SHP77 treated with DMSO at 0.1 percent for 48 hours (cell line): Measurements from ENCODE around the gene EDAR.

Experiments used
- DNase-seq: peaks from one replicate; lab custom pipeline; 2025; lab: John Stamatoyannopoulos, UW

The EDAR gene

DNA sequence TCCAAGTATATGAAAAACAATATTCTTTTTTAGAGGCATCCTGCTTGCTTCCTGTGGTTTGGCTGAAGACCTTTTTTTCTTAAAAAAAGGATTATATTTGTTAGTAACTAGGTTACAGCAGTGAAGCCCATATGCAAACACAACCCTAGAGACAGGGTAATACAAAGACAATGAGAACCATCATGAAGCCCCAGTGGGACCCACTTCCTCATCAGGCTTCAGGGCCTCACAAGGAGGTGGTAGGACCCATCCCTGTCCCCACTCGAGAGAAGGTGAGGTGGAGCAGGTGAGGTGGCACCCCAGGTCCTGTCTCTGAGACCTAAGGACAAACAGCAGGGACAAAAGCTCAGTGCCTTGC, 80.3 kb downstream of the EDAR start:
- DNase-seq: no peak

- DNase-seq: no peak
Measured at GRCh38 chr2:108907822-108908712, 81.0 kb downstream of the EDAR start.

DNA sequence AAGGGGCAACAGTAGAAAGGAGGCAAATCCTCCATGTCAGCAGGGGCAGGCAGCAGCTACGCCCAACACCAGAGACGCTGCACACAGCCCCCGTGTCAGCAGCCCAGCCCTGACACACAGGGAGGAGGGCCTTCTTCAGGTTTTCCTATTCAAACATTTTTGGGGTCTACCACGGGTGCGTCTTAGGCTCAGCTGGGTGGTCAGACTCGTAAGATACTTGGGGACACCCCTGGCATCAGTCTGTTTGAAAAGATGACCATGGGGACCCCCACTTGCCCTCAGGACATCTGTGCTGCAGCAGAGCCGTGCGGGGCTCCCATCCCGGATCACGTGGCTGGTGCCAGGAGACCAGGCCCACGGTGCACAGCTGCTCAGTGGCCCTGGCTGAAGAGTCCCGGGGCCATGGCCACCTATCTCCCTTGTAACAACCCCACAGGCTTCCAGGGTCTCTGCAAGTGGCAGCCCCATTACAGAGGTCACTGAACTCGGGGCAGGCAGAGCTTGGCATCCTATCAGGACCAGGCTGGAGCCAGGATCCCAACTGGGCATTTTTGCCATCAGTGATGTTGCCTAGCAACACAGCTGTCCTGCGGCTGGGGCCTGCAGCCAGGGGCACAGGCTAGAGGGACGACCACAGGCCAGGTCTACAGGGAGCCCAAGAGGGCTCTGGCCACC, 82.5 kb downstream of the EDAR start:
- DNase-seq: no peak

GRCh38 chr2:108905906-108906305, 83.1 kb downstream of the EDAR start:
- no peak for DNase-seq

DNA sequence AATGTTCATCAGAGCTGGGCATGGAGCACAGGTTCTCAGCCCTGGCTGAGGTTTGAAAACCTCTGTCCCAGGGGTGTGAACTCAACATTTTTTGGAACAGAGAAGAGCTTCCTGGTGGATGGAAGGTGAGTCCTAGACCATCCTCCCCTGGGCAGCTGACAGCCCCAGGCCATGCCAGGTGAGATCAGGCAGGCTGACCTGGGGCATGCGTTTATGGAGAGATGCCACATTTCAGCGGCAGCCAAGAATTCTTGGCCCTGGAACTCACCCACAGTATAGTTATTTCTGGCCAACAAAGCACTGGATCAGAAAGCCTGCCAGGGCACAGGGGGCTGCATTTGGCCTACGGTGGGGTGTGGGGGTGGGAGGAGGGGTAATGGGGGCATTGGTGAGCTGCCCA, 83.8 kb downstream of the EDAR start:
- no peak for DNase-seq

DNA sequence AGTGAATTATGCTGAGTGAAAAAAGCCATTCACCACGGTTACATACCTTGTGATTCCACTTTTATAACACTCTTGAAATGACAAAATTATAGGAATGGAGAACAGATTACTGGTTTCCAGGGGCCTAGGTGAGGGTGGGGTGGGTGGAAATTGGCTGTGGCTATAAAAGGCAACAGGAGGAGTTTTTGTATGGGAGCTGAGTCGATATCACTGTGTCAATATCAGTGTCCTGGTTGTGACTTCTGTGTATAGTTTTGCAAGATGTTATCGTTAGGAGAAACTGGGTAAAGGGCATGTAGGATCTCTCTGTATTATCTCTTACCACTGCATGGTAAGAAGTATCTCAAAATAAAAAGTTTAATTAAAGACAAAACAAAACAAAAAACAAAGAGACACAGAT, 84.3 kb downstream of the EDAR start:
- no peak for DNase-seq

DNA sequence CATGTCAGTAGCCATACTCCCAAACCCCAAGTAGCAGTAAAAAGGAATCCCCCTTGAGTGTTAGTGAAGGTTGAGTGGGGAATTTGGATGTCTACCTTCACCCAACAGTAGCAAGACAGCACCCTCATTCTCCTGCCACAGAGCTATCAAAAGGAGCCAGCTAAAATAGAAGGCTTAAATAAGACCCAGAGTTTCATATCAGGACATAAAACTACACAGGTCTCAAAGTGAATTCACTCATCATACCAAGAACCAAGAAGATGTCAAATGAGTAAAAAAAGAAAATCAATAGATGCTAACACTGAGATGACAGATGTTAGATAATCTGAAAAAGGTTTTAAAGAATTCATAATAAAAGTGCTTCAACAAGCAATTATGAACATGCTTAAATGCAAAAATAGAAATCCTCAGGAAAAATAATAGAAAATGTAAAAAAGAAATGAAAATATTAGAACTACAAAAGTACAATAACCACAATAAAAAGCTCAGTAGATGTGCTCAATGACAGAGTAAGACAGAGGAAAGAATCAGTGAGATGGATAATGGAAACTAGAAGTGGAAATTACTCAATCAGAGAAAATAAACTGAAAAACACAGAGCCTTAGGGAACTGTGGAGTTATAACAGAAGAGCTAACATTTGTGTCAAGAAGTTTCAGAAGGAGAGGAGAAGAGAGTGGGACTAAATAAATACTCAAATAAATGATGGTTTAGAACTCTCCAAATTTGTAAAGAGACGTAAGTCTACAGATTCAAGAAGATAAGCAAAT, 90.5 kb downstream of the EDAR start:
- no peak for DNase-seq

DNA sequence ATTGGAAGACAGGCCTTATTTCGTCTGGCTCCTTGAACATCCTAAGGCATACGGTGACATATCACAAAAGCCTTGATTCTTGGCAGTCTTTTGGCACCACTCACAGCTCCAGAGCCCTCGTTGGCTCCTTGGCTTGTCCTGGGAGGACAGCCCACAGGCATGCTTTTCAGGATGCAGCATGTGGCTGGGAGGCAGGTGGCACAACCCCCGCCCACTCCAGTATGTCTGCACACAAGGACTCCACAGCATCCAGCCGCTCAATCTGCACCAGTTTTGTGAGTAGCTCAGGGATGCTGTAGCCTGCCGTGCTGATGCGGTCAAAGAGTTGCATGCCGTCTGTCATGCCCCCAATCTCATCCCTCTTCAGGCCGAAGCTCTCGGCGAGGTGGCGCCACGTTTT, 92.3 kb downstream of the EDAR start:
- DNase-seq: no peak

GRCh38 chr2:108895188-108895587, 93.8 kb downstream of the EDAR start:
- DNase-seq: no peak

- no peak for DNase-seq
Measured at GRCh38 chr2:108894766-108895165, 94.3 kb downstream of the EDAR start.

DNA sequence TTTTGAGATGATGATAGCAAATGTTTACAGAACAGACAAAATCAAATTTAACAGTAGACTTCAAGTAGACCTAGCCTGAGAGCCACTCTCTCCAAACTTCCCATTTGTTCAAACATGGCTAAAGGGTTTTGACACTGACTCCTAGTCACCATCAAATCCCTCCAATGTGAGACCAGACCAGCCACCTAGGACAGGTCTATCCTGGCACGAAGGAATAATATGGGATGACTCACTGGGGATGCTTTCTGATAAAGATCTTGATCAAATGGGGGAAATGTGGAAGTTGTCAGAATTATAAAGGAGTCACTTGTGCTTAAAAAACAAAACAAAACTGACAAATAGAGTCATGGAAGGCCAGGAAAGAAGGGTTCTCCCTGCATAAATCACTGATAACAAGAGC, 95.7 kb downstream of the EDAR start:
- DNase-seq: no peak

DNA sequence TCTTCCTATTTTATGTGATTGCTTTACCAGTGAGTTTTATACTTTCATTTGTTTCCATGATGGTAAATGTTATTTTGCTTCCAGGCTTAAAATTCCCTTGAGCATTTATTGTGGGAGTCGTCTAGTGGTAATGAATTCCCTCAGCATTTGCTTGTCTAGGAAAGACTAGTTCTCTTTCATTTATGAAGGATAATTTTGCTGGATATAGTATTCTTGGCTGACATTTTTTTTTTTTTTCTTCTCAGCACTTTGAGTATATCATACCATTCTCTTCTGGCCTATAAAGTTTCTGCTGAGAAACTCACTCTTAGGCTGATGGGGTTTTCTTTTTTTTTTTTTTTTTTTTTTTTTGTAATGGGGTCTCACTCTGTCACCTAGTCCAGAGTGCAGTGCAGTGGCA, 99.1 kb downstream of the EDAR start:
- DNase-seq: no peak

DNA sequence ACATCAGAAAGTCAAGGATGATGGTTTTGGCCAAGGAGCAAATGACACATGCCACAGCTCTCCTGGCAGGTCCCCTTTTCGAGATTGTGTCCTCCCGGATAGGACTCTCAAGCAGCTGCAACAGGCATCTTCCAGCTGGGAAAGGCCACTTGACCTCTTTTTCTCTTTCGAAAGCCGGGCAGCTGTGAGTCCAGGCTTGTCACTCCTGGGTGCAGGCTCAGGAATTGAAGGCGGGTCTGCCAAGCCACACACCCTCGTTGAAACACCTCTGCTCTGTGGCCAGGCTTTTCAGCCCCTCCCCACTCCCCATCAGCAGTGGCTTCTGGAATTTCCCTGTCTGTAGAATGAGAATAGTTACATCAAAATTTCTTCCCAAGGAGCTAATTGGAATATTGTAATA, 104.4 kb downstream of the EDAR start:
- peak; percentile 9 for DNase-seq

- no peak for DNase-seq
Measured at GRCh38 chr2:108878276-108878675, 110.7 kb downstream of the EDAR start.

DNA sequence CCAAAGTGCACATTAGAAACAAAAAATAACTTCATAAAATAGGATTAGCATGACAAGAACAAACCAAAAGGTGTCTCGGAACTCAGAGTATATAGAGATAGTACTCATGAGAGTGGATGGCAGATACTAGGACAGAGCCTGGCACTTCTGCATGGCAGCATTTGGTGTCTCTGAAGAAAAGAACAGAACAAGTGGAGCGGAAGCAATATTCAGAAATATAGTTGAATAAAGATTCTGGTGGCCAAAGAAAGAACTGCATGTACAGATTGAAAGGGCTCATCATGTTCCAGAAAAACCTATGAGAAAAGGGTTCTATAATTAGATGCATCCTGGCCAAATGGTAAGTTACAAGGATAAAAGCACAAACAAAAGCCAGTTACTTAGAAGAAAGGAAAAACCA, 111.5 kb downstream of the EDAR start:
- no peak for DNase-seq

GRCh38 chr2:108870069-108870644, 118.9 kb downstream of the EDAR start:
- no peak for DNase-seq

- no peak for DNase-seq
Measured at GRCh38 chr2:108869542-108869941, 119.5 kb downstream of the EDAR start.

- no peak for DNase-seq
Measured at GRCh38 chr2:108868911-108869310, 120.1 kb downstream of the EDAR start.

DNA sequence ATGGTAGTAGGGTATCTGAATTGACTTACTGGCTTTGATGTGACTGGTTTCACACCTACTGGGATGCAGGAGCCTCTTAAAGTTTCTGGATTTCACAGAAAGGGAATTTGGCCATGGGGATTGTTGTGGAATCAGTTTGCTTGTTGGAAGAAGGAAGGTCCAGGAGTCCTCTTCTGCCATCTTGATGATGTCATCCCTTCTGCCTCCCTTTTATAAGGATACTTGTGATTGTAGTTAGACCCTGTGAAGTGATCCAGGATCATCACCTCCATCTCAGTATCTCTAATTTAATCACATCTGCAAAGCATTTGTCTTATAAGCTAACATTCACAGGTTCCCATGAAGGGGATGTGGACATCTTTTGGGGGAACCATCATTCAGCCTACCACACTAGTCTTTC, 123.0 kb downstream of the EDAR start:
- DNase-seq: no peak

GRCh38 chr2:108858894-108859293, 130.1 kb downstream of the EDAR start:
- DNase-seq: no peak

GRCh38 chr2:108855194-108855593, 133.8 kb downstream of the EDAR start:
- DNase-seq: no peak

DNA sequence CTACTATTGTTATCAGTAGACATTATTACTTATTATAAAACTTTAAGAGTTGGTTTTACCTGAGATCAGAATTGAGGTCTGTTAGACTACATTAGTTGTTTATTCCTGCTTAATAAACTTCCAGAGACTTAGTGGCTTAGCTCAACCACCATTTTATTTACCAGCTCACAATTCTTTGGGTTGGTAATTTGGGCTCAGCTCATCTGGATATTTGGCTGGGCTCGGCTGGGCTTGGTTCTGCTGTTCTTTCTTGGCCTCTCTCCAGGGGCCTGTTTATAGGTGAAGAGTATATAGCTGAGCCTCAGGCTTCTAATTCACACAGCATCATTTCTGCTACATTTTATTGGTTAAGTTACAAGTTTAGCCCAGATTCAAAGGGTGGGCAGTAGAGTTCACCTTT, 134.5 kb downstream of the EDAR start:
- DNase-seq: no peak

DNA sequence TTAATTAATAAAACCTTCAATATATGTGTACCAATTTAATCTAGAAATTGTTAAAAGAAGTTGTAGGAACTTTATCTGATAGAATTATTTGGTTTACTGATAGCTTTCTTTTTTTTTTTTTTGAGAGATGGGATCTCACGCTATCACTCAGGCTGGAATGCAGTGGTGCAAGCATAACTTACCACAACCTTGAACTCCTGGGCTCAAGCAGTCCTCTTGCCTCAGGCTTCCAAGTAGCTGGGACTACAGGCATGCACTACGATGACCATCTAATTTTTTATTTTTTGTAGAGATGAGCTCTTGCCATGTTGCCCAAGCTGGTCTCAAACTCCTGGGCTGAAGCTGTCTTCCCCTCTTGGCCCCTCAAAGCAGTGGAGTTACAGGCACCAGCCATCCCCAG, 135.6 kb downstream of the EDAR start:
- DNase-seq: no peak
